Measurements from ENCODE around the gene CATSPER1. TPM values are rescaled to one million over a fixed set of nuclear protein-coding genes. Genes with fewer than 3 reads are reported as not detected.

CATSPER1 gene
- total RNA-seq: not detected in 2 replicates

GRCh38 chr11:66026017-66026529 is at the start of gene CATSPER1:
Gene CATSPER1, minus strand, starts transcription at chr11:66026479. Its CDS starts 100 bp downstream, at chr11:66026379.

GRCh38 chr11:66069715-66070603 is 43.7 kb upstream of the CATSPER1 start, which contains the start of gene PACS1:
Gene PACS1, plus strand, starts transcription at chr11:66070272. Its CDS starts 215 bp downstream, at chr11:66070487.

GRCh38 chr11:66051766-66052663 is 25.7 kb upstream of the CATSPER1 start, which contains the start of gene SF3B2:
Gene SF3B2, plus strand, starts transcription at chr11:66052364. Its CDS starts 21 bp downstream, at chr11:66052385.

DNA sequence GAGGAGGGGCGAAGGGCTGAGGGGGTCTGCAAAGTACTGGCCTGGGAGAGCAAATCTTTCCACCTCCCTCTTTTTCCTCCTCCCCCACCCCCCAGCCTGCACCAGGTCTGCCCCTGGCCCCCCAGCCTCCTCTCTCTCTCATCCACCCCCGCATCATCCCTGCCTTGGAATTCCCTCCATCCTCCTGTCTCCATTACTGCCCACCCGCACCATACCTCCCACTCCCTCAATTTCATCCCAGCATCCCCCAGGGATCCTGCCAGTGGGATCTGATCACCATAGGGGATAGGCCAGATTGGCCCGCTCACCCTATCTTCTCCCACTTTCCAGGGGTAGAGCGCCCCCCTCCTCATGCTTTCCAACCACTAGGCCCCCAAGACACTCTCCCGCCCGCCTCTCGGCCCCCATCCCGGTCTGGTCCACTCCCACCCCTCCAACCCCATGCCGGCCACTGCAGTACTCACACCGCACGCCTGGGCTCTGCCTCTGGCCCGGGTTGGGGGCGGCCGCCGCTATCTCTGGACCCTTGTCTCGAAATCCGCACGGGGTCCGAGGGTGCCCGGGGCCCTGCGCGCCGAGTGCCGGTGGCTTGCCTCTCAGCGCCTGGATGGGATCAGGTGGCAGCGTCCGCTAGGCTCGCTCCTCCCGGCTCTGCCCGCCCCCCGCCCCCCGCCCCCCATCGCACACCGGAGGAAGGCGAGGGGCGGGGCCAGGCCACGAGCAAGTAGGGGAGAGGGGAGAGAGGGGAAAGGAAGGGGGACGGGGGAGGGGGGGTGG is 22.5 kb upstream of the CATSPER1 start, which contains the start of gene GAL3ST3:
TSS of gene GAL3ST3 (minus strand) at position 615 of the 777 bp plus-strand sequence. CDS start 3,746 bp downstream, outside the sequence.

GRCh38 chr11:66011785-66012303 is 14.4 kb downstream of the CATSPER1 start, which contains the start of gene CST6:
Gene CST6, plus strand, starts transcription at chr11:66012008. Its CDS starts 37 bp downstream, at chr11:66012045.

GRCh38 chr11:66001942-66002647 is 24.2 kb downstream of the CATSPER1 start, which contains the start of the genes BANF1 and EIF1AD:
Gene BANF1, plus strand, starts transcription at chr11:66002503. Its CDS starts 748 bp downstream, at chr11:66003251.
Gene EIF1AD, minus strand, starts transcription at chr11:66002157. Its CDS starts 1,768 bp downstream, at chr11:66000389.

Other genes starting within 250 kb of the CATSPER1 start
- 25.0 and 27.6 TPM in 2 replicates for gene AP5B1, start 245.5 kb downstream of the CATSPER1 start, total RNA-seq
- not detected in 2 replicates for gene OVOL1, start 239.4 kb downstream of the CATSPER1 start, total RNA-seq
- 0.97 and 1.3 TPM in 2 replicates for gene SNX32, start 192.5 kb downstream of the CATSPER1 start, total RNA-seq
- gene CFL1, start 168.3 kb downstream of the CATSPER1 start, total RNA-seq: 760 and 1,030 TPM in 2 replicates
- gene MUS81, start 166.0 kb downstream of the CATSPER1 start, total RNA-seq: 59.3 and 89.6 TPM in 2 replicates
- 106 and 128 TPM in 2 replicates for gene EFEMP2, start 153.7 kb downstream of the CATSPER1 start, total RNA-seq
- gene CTSW, start 146.6 kb downstream of the CATSPER1 start, total RNA-seq: not detected in 2 replicates
- gene FIBP, start 138.0 kb downstream of the CATSPER1 start, total RNA-seq: 117 and 131 TPM in 2 replicates
- gene CCDC85B, start 135.8 kb downstream of the CATSPER1 start, total RNA-seq: 42.7 and 47.2 TPM in 2 replicates
- 14.5 and 22.2 TPM in 2 replicates for gene FOSL1, start 126.1 kb downstream of the CATSPER1 start, total RNA-seq
- 30.2 and 31.0 TPM in 2 replicates for gene C11orf68, start 107.4 kb downstream of the CATSPER1 start, total RNA-seq
- 95.9 and 100 TPM in 2 replicates for gene DRAP1, start 107.1 kb downstream of the CATSPER1 start, total RNA-seq
- not detected in 2 replicates for gene TSGA10IP, start 81.0 kb downstream of the CATSPER1 start, total RNA-seq
- gene SART1, start 64.7 kb downstream of the CATSPER1 start, total RNA-seq: 22.7 and 26.8 TPM in 2 replicates
- gene EIF1AD, start 24.3 kb downstream of the CATSPER1 start, total RNA-seq: 27.6 and 34.1 TPM in 2 replicates
- gene BANF1, start 24.0 kb downstream of the CATSPER1 start, total RNA-seq: 13.5 and 18.2 TPM in 2 replicates
- 0.49 and 0.85 TPM in 2 replicates for gene CST6, start 14.5 kb downstream of the CATSPER1 start, total RNA-seq
- gene GAL3ST3, start 22.7 kb upstream of the CATSPER1 start, total RNA-seq: 0.16 TPM in 1 of 2 replicates, not detected in the other
- 117 and 171 TPM in 2 replicates for gene SF3B2, start 25.9 kb upstream of the CATSPER1 start, total RNA-seq
- gene PACS1, start 43.8 kb upstream of the CATSPER1 start, total RNA-seq: 41.7 and 44.0 TPM in 2 replicates
- gene KLC2, start 231.2 kb upstream of the CATSPER1 start, total RNA-seq: 19.9 and 22.6 TPM in 2 replicates
- gene RAB1B, start 242.2 kb upstream of the CATSPER1 start, total RNA-seq: 98.2 and 118 TPM in 2 replicates